ENCODE measurements around the gene DLGAP4.
"Not testable (repeated sequence)": the region's sequence is repeated elsewhere in the genome, so short reads cannot be mapped to it uniquely, and the experiment has no call there.

Gene DLGAP4

GRCh38 chr20:36547186-36548005 lies 241.3 kb downstream of the DLGAP4 start:
- no peak for DNase-seq

GRCh38 chr20:36548006-36548315 lies 241.8 kb downstream of the DLGAP4 start:
- DNase-seq, result no peak

- DNase-seq, result no peak
These were observed 242.8 kb downstream of the DLGAP4 start for GRCh38 chr20:36548704-36549627.

- no peak for DNase-seq
These were observed 243.4 kb downstream of the DLGAP4 start for GRCh38 chr20:36549628-36549941.

GRCh38 chr20:36549942-36550789 lies 244.0 kb downstream of the DLGAP4 start:
- DNase-seq, result no peak

GRCh38 chr20:36550790-36551299 lies 244.7 kb downstream of the DLGAP4 start:
- DNase-seq, result no peak

GRCh38 chr20:36555248-36555647 lies 249.1 kb downstream of the DLGAP4 start:
- no peak for DNase-seq

GRCh38 chr20:36562724-36563123 lies 256.6 kb downstream of the DLGAP4 start:
- no peak for DNase-seq

GRCh38 chr20:36563374-36563773 lies 257.2 kb downstream of the DLGAP4 start:
- DNase-seq, result no peak

GRCh38 chr20:36564078-36564725 lies 258.1 kb downstream of the DLGAP4 start:
- not testable (repeated sequence) for DNase-seq

- DNase-seq, result not testable (repeated sequence)
These were observed 258.6 kb downstream of the DLGAP4 start for GRCh38 chr20:36564726-36565121.

GRCh38 chr20:36565520-36565919 lies 259.4 kb downstream of the DLGAP4 start:
- no peak for DNase-seq

GRCh38 chr20:36569847-36570429 lies 263.8 kb downstream of the DLGAP4 start:
- DNase-seq, result no peak

GRCh38 chr20:36571564-36572504 lies 265.7 kb downstream of the DLGAP4 start:
- no peak for DNase-seq

GRCh38 chr20:36572701-36573102 lies 266.6 kb downstream of the DLGAP4 start:
- no peak for DNase-seq

- DNase-seq, result peak; percentile 53 to 77
These were observed 267.1 kb downstream of the DLGAP4 start, which contains the start of gene TGIF2 for GRCh38 chr20:36573103-36573797. Gene TGIF2, plus strand, starts transcription at chr20:36573597. Its CDS starts 5,178 bp downstream, at chr20:36578775.

- DNase-seq, result peak; percentile 22 to 34
These were observed 267.7 kb downstream of the DLGAP4 start for GRCh38 chr20:36573798-36574365.

GRCh38 chr20:36574366-36575135 lies 268.4 kb downstream of the DLGAP4 start:
- peak; percentile 31 to 44 for DNase-seq

- DNase-seq, result no peak
These were observed 269.9 kb downstream of the DLGAP4 start for GRCh38 chr20:36576081-36576445.
